ENCODE results near the gene FGD5. TPM values are rescaled to one million over a fixed set of nuclear protein-coding genes. Genes with fewer than 3 reads are reported as not detected.

Gene FGD5
- total RNA-seq, 1 donor from 2014 or later: 3.2 TPM

- H3K27ac Mint-ChIP-seq: no peak overlapping the region
- no peak for TF ChIP-seq CTCF (IDR thresholded peaks at IDR 0.05; ENCODE audit: unreplicated experiment)
- no peaks in the 10 kb centered on the region for H3K36me3 Mint-ChIP-seq
- DNase-seq (ENCODE audit: low spot score in 2 of 2, unreplicated experiment in 2 of 2): no peak
- H3K4me3 Mint-ChIP-seq: no peak overlapping the region
- H3K4me1 Mint-ChIP-seq: no peaks in the 10 kb centered on the region
- H3K27me3 Mint-ChIP-seq (ENCODE audit: low read depth): peaks cover 22% of the 10 kb centered on the region
- H3K9me3 Mint-ChIP-seq: no peaks in the 10 kb centered on the region
Measured at GRCh38 chr3:14862303-14862660, 43.5 kb downstream of the FGD5 start.

- no peaks in the 10 kb centered on the region for H3K36me3 Mint-ChIP-seq
- no peak overlapping the region for H3K27ac Mint-ChIP-seq
- no peaks in the 10 kb centered on the region for H3K4me1 Mint-ChIP-seq
Measured at GRCh38 chr3:14862661-14863230, 44.0 kb downstream of the FGD5 start.

GRCh38 chr3:14863333-14864100 is 44.8 kb downstream of the FGD5 start:
- Mint-ChIP-seq H3K4me1 (no peaks in the 10 kb centered on the region), H3K9me3 (no peaks in the 10 kb centered on the region), H3K27ac (no peak overlapping the region), H3K36me3 (no peaks in the 10 kb centered on the region), H3K4me3 (no peak overlapping the region), H3K27me3 (ENCODE audit: low read depth) (peaks cover 12% of the 10 kb centered on the region)
- no peak for TF ChIP-seq CTCF (IDR thresholded peaks at IDR 0.05; ENCODE audit: unreplicated experiment)
- no peak for DNase-seq (ENCODE audit: low spot score in 2 of 2, unreplicated experiment in 2 of 2)

More at GRCh38 chr3:14862661-14863230, 44.0 kb downstream of the FGD5 start:
- TF ChIP-seq CTCF (IDR thresholded peaks at IDR 0.05; ENCODE audit: unreplicated experiment): no peak
- DNase-seq (ENCODE audit: low spot score in 2 of 2, unreplicated experiment in 2 of 2): no peak
- Mint-ChIP-seq H3K27me3 (ENCODE audit: low read depth) (peaks cover 18% of the 10 kb centered on the region), H3K9me3 (no peaks in the 10 kb centered on the region), H3K4me3 (no peak overlapping the region)

GRCh38 chr3:14864131-14864530 is 45.4 kb downstream of the FGD5 start:
- no peak for DNase-seq (ENCODE audit: low spot score in 2 of 2, unreplicated experiment in 2 of 2)

GRCh38 chr3:14866627-14867026 is 47.9 kb downstream of the FGD5 start:
- no peak for TF ChIP-seq CTCF (IDR thresholded peaks at IDR 0.05; ENCODE audit: unreplicated experiment)
- Mint-ChIP-seq H3K4me3 (no peak overlapping the region), H3K27ac (no peak overlapping the region), H3K4me1 (no peaks in the 10 kb centered on the region), H3K27me3 (ENCODE audit: low read depth) (peaks cover 21% of the 10 kb centered on the region), H3K9me3 (no peaks in the 10 kb centered on the region), H3K36me3 (no peaks in the 10 kb centered on the region)
- no peak for DNase-seq (ENCODE audit: low spot score in 2 of 2, unreplicated experiment in 2 of 2)

More at GRCh38 chr3:14864131-14864530, 45.4 kb downstream of the FGD5 start:
- no peak overlapping the region for H3K4me3 Mint-ChIP-seq
- H3K27me3 Mint-ChIP-seq (ENCODE audit: low read depth): peaks cover 12% of the 10 kb centered on the region
- no peaks in the 10 kb centered on the region for H3K36me3 Mint-ChIP-seq
- TF ChIP-seq CTCF (IDR thresholded peaks at IDR 0.05; ENCODE audit: unreplicated experiment): no peak
- H3K27ac Mint-ChIP-seq: no peak overlapping the region
- H3K4me1 Mint-ChIP-seq: no peaks in the 10 kb centered on the region
- no peaks in the 10 kb centered on the region for H3K9me3 Mint-ChIP-seq
